Measurements from ENCODE around the gene RPTOR. TPM values are rescaled to one million over a fixed set of nuclear protein-coding genes. Genes with fewer than 3 reads are reported as not detected.

RPTOR gene
- polyA plus RNA-seq, 1 donor from 2014 or later: 8.0 TPM

GRCh38 chr17:80704381-80704819 lies 159.8 kb downstream of the RPTOR start:
- no peaks in the 10 kb centered on the region for H3K27me3 ChIP-seq (ENCODE audit: insufficient read depth, low read depth, low read length)
- no peak for TF ChIP-seq CTCF (IDR thresholded peaks at IDR 0.05; ENCODE audit: poor library complexity, severe bottlenecking)
- no peak for TF ChIP-seq EP300 (conservative IDR thresholded peaks at IDR 0.05; ENCODE audit: poor library complexity, severe bottlenecking)
- no peaks in the 10 kb centered on the region for H4K20me1 ChIP-seq (ENCODE audit: insufficient read depth)
- no peak overlapping the region for H2AFZ ChIP-seq (ENCODE audit: low read depth, low read length)
- H3K27ac ChIP-seq (ENCODE audit: low read length): no peak overlapping the region
- no peak overlapping the region for H3K4me3 ChIP-seq (ENCODE audit: low read length)
- H3K4me2 ChIP-seq (ENCODE audit: low read length): no peak overlapping the region
- no peaks in the 10 kb centered on the region for H3K9me2 ChIP-seq (ENCODE audit: insufficient read depth, low read length)
- H3F3A ChIP-seq (ENCODE audit: insufficient read depth, low read length, poor library complexity, severe bottlenecking): no peaks in the 10 kb centered on the region
- no peak overlapping the region for H3K9ac ChIP-seq (ENCODE audit: low read length)
- H3K36me3 ChIP-seq (ENCODE audit: insufficient read depth, low read length): no peaks in the 10 kb centered on the region
- no peaks in the 10 kb centered on the region for H3K79me2 ChIP-seq (replicated peaks; ENCODE audit: insufficient read depth, low read length)
- no peaks in the 10 kb centered on the region for H3K9me3 ChIP-seq (ENCODE audit: low read length)

GRCh38 chr17:80704894-80705293 lies 160.3 kb downstream of the RPTOR start:
- Histone ChIP-seq H3F3A (ENCODE audit: insufficient read depth, low read length, poor library complexity, severe bottlenecking) (no peaks in the 10 kb centered on the region), H3K9ac (ENCODE audit: low read length) (no peak overlapping the region), H3K27ac (ENCODE audit: low read length) (no peak overlapping the region), H3K79me2 (replicated peaks; ENCODE audit: insufficient read depth, low read length) (no peaks in the 10 kb centered on the region), H3K27me3 (ENCODE audit: insufficient read depth, low read depth, low read length) (no peaks in the 10 kb centered on the region), H3K36me3 (ENCODE audit: insufficient read depth, low read length) (no peaks in the 10 kb centered on the region), H4K20me1 (ENCODE audit: insufficient read depth) (no peaks in the 10 kb centered on the region), H3K4me3 (ENCODE audit: low read length) (no peak overlapping the region), H2AFZ (ENCODE audit: low read depth, low read length) (no peak overlapping the region), H3K9me3 (ENCODE audit: low read length) (no peaks in the 10 kb centered on the region), H3K4me2 (ENCODE audit: low read length) (no peak overlapping the region), H3K9me2 (ENCODE audit: insufficient read depth, low read length) (no peaks in the 10 kb centered on the region)
- TF ChIP-seq CTCF (IDR thresholded peaks at IDR 0.05; ENCODE audit: poor library complexity, severe bottlenecking) (no peak), MXI1 (conservative IDR thresholded peaks at IDR 0.05; ENCODE audit: poor library complexity, severe bottlenecking) (no peak), REST (IDR thresholded peaks at IDR 0.05; ENCODE audit: borderline replicate concordance) (no peak), RAD21 (conservative IDR thresholded peaks at IDR 0.05) (no peak), EP300 (conservative IDR thresholded peaks at IDR 0.05; ENCODE audit: poor library complexity, severe bottlenecking) (no peak), EZH2 (IDR thresholded peaks at IDR 0.05; ENCODE audit: borderline replicate concordance, insufficient read depth, low read length, poor library complexity, severe bottlenecking) (no peak), TAF1 (IDR thresholded peaks at IDR 0.05; ENCODE audit: low read depth) (no peak)
